ENCODE measurements around the gene ANO5.
"Not testable (repeated sequence)": the region's sequence is repeated elsewhere in the genome, so short reads cannot be mapped to it uniquely, and the experiment has no call there.

Gene ANO5

DNA sequence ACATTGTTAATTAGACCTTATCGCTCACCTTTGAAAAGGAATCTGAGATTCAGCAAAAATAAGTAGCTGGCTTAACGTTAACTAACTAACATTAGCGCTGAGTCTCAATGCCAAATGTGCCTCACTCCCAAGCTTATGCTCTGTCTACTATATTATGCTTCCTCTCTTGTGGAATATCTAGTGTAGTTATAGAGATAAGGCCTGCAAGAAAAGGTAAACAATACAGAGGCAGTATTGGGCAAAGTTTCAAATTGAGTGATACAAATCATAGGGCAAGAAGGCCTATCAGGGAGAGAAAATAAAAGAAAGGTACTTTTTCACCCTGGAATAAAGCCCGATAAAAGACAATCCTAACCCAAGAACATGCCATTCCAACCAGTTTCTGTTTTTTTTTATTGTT lies 83.7 kb downstream of the ANO5 start:
- Histone ChIP-seq H2BK15ac (ENCODE audit: low read depth, poor library complexity, severe bottlenecking) (no peak overlapping the region), H4K8ac (ENCODE audit: low read length) (no peak overlapping the region), H3K4me1 (ENCODE audit: control insufficient read depth, insufficient read depth, low read depth, low read length) (no peaks in the 10 kb centered on the region), H2BK12ac (ENCODE audit: low read length in 2 of 2) (no peak overlapping the region), H3K36me3 (ENCODE audit: control insufficient read depth in 1 of 2, insufficient read depth in 2 of 2, low read depth in 1 of 2, low read length in 2 of 2) (no peaks in the 10 kb centered on the region), H3K27ac (ENCODE audit: low read length, poor library complexity, severe bottlenecking) (no peak overlapping the region), H2AFZ (ENCODE audit: low read depth, low read length) (no peak overlapping the region), H3K14ac (ENCODE audit: low read length in 2 of 2) (no peak overlapping the region), H3K4ac (ENCODE audit: low read depth in 1 of 2, low read length in 2 of 2) (no peak overlapping the region), H3K27me3 (ENCODE audit: control insufficient read depth in 1 of 2, insufficient read depth in 1 of 2, low read length in 2 of 2) (no peaks in the 10 kb centered on the region), H3K9ac (ENCODE audit: low read length) (no peak overlapping the region), H3K79me1 (replicated peaks; ENCODE audit: low read length, poor library complexity, severe bottlenecking) (no peaks in the 10 kb centered on the region), H3K18ac (ENCODE audit: low read depth in 1 of 2, low read length in 2 of 2) (no peak overlapping the region), H2BK5ac (ENCODE audit: low read depth, low read length, poor library complexity, severe bottlenecking) (no peak overlapping the region), H3K4me2 (ENCODE audit: low read length, poor library complexity, severe bottlenecking) (no peak overlapping the region), H2BK120ac (ENCODE audit: low read depth, low read length) (no peak overlapping the region), H2AK5ac (ENCODE audit: low read length, severe bottlenecking) (no peak overlapping the region), H3K4me3 (ENCODE audit: insufficient read depth in 1 of 2, low read depth in 1 of 2, low read length in 2 of 2) (no peak overlapping the region), H3K23ac (ENCODE audit: low read length in 2 of 2) (no peak overlapping the region), H4K91ac (ENCODE audit: low read length) (no peak overlapping the region), H3K9me3 (ENCODE audit: control insufficient read depth, low read length) (no peaks in the 10 kb centered on the region)
- no peak for DNase-seq
- 97% methylated on average over 3 of the region's 4 CpGs for WGBS

DNA sequence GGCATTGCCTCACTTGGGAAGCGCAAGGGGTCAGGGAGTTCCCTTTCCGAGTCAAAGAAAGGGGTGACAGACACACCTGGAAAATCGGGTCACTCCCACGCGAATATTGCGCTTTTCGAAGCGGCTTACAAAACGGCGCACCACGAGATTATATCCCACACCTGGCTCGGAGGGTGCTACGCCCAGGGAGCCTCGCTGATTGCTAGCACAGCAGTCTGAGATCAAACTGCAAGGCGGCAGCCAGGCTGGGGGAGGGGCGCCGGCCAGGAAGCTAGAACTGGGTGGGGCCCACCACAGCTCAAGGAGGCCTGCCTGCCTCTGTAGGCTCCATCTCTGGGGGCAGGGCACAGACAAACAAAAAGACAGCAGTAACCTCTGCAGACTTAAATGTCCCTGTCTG lies 92.1 kb downstream of the ANO5 start:
- WGBS, result 89% methylated on average over 17 of the region's 17 CpGs
- not testable (repeated sequence) for H2AK5ac ChIP-seq (ENCODE audit: low read length, severe bottlenecking); H3K14ac ChIP-seq (ENCODE audit: low read length in 2 of 2); H3K27me3 ChIP-seq (ENCODE audit: control insufficient read depth in 1 of 2, insufficient read depth in 1 of 2, low read length in 2 of 2); H3K4me3 ChIP-seq (ENCODE audit: insufficient read depth in 1 of 2, low read depth in 1 of 2, low read length in 2 of 2); H3K9me3 ChIP-seq (ENCODE audit: control insufficient read depth, low read length); H3K4me1 ChIP-seq (ENCODE audit: control insufficient read depth, insufficient read depth, low read depth, low read length); H3K23ac ChIP-seq (ENCODE audit: low read length in 2 of 2); H3K4ac ChIP-seq (ENCODE audit: low read depth in 1 of 2, low read length in 2 of 2); H3K27ac ChIP-seq (ENCODE audit: low read length, poor library complexity, severe bottlenecking); H3K4me2 ChIP-seq (ENCODE audit: low read length, poor library complexity, severe bottlenecking); H2BK120ac ChIP-seq (ENCODE audit: low read depth, low read length); H3K9ac ChIP-seq (ENCODE audit: low read length); H3K36me3 ChIP-seq (ENCODE audit: control insufficient read depth in 1 of 2, insufficient read depth in 2 of 2, low read depth in 1 of 2, low read length in 2 of 2); H3K18ac ChIP-seq (ENCODE audit: low read depth in 1 of 2, low read length in 2 of 2); DNase-seq; H4K8ac ChIP-seq (ENCODE audit: low read length); H2BK12ac ChIP-seq (ENCODE audit: low read length in 2 of 2); H2AFZ ChIP-seq (ENCODE audit: low read depth, low read length); H3K79me1 ChIP-seq (replicated peaks; ENCODE audit: low read length, poor library complexity, severe bottlenecking); H2BK5ac ChIP-seq (ENCODE audit: low read depth, low read length, poor library complexity, severe bottlenecking); H4K91ac ChIP-seq (ENCODE audit: low read length); H2BK15ac ChIP-seq (ENCODE audit: low read depth, poor library complexity, severe bottlenecking)

DNA sequence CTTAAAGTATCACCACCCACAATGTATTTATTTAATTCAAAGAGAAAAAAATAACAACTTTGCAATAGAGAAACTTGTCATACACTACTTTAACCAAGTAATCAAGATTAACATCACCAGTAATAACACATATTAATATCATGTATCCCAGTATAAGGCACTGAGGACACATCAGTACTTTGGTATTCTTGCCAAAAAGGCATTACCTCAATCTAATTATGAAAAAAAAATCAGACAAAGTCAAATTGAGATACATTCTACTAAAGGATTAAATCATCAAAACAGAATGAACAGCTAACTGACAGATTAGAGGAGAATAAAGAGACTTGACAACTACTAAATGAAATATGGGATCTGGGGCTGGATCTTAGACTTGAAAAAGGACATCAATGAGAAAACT lies 109.5 kb downstream of the ANO5 start:
- H3K27ac ChIP-seq (ENCODE audit: low read length, poor library complexity, severe bottlenecking), result no peak overlapping the region
- no peak overlapping the region for H2BK120ac ChIP-seq (ENCODE audit: low read depth, low read length)
- H3K27me3 ChIP-seq (ENCODE audit: control insufficient read depth in 1 of 2, insufficient read depth in 1 of 2, low read length in 2 of 2), result no peaks in the 10 kb centered on the region
- H2BK12ac ChIP-seq (ENCODE audit: low read length in 2 of 2), result no peak overlapping the region
- no peaks in the 10 kb centered on the region for H3K9me3 ChIP-seq (ENCODE audit: control insufficient read depth, low read length)
- no peaks in the 10 kb centered on the region for H3K79me1 ChIP-seq (replicated peaks; ENCODE audit: low read length, poor library complexity, severe bottlenecking)
- H4K91ac ChIP-seq (ENCODE audit: low read length), result no peak overlapping the region
- no peak overlapping the region for H3K4me3 ChIP-seq (ENCODE audit: insufficient read depth in 1 of 2, low read depth in 1 of 2, low read length in 2 of 2)
- H4K8ac ChIP-seq (ENCODE audit: low read length), result no peak overlapping the region
- H3K4me1 ChIP-seq (ENCODE audit: control insufficient read depth, insufficient read depth, low read depth, low read length), result no peaks in the 10 kb centered on the region
- no peak for DNase-seq
- H2BK5ac ChIP-seq (ENCODE audit: low read depth, low read length, poor library complexity, severe bottlenecking), result no peak overlapping the region
- no peak overlapping the region for H3K14ac ChIP-seq (ENCODE audit: low read length in 2 of 2)
- H3K4me2 ChIP-seq (ENCODE audit: low read length, poor library complexity, severe bottlenecking), result no peak overlapping the region
- no peak overlapping the region for H2AFZ ChIP-seq (ENCODE audit: low read depth, low read length)
- H2BK15ac ChIP-seq (ENCODE audit: low read depth, poor library complexity, severe bottlenecking), result no peak overlapping the region
- H3K4ac ChIP-seq (ENCODE audit: low read depth in 1 of 2, low read length in 2 of 2), result no peak overlapping the region
- H3K36me3 ChIP-seq (ENCODE audit: control insufficient read depth in 1 of 2, insufficient read depth in 2 of 2, low read depth in 1 of 2, low read length in 2 of 2), result no peaks in the 10 kb centered on the region
- H3K18ac ChIP-seq (ENCODE audit: low read depth in 1 of 2, low read length in 2 of 2), result no peak overlapping the region
- H3K23ac ChIP-seq (ENCODE audit: low read length in 2 of 2), result no peak overlapping the region
- no peak overlapping the region for H3K9ac ChIP-seq (ENCODE audit: low read length)
- no peak overlapping the region for H2AK5ac ChIP-seq (ENCODE audit: low read length, severe bottlenecking)

DNA sequence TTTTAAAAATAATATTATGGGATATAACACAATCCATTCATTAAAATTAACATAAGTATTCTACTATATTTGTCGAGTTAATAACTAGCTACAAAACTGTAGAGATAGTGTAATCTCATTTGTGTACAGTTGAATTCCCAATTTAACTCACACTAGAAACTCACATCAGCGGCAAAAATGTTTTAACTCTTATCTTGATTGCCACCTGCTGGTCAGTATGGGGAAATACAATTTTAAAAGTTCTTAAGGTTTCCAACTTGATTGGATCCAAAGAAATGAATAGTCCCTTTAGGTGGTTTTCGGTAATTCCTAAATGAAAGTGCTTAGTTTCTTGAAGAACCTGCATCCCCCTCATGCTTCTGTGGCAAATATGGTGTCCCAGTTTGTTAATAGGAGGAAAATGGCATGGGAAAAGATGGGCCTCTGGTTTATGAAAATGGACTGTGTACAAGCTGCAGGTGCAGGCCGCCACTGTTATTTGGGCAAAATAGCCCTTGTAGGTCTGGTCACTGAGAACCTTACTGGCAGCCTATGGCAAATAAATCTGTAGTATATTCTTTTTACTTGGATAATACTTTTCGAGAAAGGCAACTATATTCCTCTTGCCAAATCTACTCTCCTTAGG lies 111.6 kb downstream of the ANO5 start:
- Histone ChIP-seq H2BK120ac (ENCODE audit: low read depth, low read length) (no peak overlapping the region), H3K18ac (ENCODE audit: low read depth in 1 of 2, low read length in 2 of 2) (no peak overlapping the region), H3K27me3 (ENCODE audit: control insufficient read depth in 1 of 2, insufficient read depth in 1 of 2, low read length in 2 of 2) (no peaks in the 10 kb centered on the region), H3K14ac (ENCODE audit: low read length in 2 of 2) (no peak overlapping the region), H2BK15ac (ENCODE audit: low read depth, poor library complexity, severe bottlenecking) (no peak overlapping the region), H3K9me3 (ENCODE audit: control insufficient read depth, low read length) (no peaks in the 10 kb centered on the region), H3K36me3 (ENCODE audit: control insufficient read depth in 1 of 2, insufficient read depth in 2 of 2, low read depth in 1 of 2, low read length in 2 of 2) (no peaks in the 10 kb centered on the region), H4K91ac (ENCODE audit: low read length) (no peak overlapping the region), H3K9ac (ENCODE audit: low read length) (no peak overlapping the region), H3K4ac (ENCODE audit: low read depth in 1 of 2, low read length in 2 of 2) (no peak overlapping the region), H3K4me2 (ENCODE audit: low read length, poor library complexity, severe bottlenecking) (no peak overlapping the region), H4K8ac (ENCODE audit: low read length) (no peak overlapping the region), H2AFZ (ENCODE audit: low read depth, low read length) (no peak overlapping the region), H2BK12ac (ENCODE audit: low read length in 2 of 2) (no peak overlapping the region), H3K4me3 (ENCODE audit: insufficient read depth in 1 of 2, low read depth in 1 of 2, low read length in 2 of 2) (no peak overlapping the region), H3K27ac (ENCODE audit: low read length, poor library complexity, severe bottlenecking) (no peak overlapping the region), H2AK5ac (ENCODE audit: low read length, severe bottlenecking) (no peak overlapping the region), H3K4me1 (ENCODE audit: control insufficient read depth, insufficient read depth, low read depth, low read length) (no peaks in the 10 kb centered on the region), H2BK5ac (ENCODE audit: low read depth, low read length, poor library complexity, severe bottlenecking) (no peak overlapping the region), H3K79me1 (replicated peaks; ENCODE audit: low read length, poor library complexity, severe bottlenecking) (no peaks in the 10 kb centered on the region), H3K23ac (ENCODE audit: low read length in 2 of 2) (no peak overlapping the region)
- WGBS, result 52% methylated on average over 4 of the region's 5 CpGs
- peak; percentile 17 for DNase-seq
